Suprapubic skin (tissue), 4 donors: Measurements from ENCODE around the gene RIPOR3.

Source experiments
- EP300 ChIP-seq: sonication (generic); formaldehyde crosslinking; IDR thresholded peaks from one replicate; pipeline ENCODE4 v1.6.1; 2017; ENCODE audit warnings: antibody characterized with exemption
- POLR2A ChIP-seq, 2 donors: fragments of 450-650 bp; IDR thresholded peaks; one replicate each; pipeline ENCODE4 v1.6.1; 2017; ENCODE audit warnings: antibody characterized with exemption in 2 of 2, mild to moderate bottlenecking in 2 of 2, moderate library complexity in 2 of 2
- POLR2AphosphoS5 ChIP-seq, 3 donors: sonication (generic); formaldehyde crosslinking; IDR thresholded peaks; one replicate each; pipeline ENCODE4 v1.6.1; 2017; ENCODE audit warnings: antibody characterized with exemption in 3 of 3
- TF ChIP-seq, protein P1 (sequence below), 2 donors: fragments of 200-600 bp in 1 of 2; fragments of 450-650 bp in 1 of 2; sonication (generic) in 1 of 2; IDR thresholded peaks; one replicate each; pipeline ENCODE4 v1.5.1; 2016 to 2019; ENCODE audit warnings: antibody characterized with exemption in 2 of 2, mild to moderate bottlenecking in 1 of 2, moderate library complexity in 1 of 2

DNA sequence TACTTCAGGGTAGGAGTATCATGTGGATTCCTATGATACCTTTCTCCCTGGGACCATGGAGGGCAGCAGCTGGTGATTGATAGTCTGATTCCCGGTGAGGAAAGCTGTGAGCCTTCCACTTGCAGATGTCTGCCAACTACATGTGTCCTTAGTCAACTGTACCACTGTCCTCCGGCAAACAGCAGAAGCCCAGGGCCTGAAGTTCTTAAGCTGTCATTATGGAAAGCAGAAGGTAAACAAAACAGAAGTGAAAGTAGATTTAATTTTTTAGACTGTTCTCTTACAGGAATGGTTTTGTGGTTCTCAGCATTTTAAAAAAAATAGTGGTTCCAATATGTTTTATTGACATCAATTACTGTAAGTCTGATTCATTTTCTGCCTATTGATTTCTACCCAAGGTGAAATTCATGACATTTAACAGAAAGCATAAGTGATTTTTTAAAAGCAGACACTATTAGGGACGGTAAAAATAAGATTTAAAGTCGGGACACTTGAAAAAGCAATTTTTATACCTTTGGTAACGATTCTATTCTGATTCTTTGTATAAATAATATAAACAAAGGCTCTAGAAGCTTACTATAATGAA, 144.5 kb downstream of the RIPOR3 start:
- TF ChIP-seq, protein P1, sequence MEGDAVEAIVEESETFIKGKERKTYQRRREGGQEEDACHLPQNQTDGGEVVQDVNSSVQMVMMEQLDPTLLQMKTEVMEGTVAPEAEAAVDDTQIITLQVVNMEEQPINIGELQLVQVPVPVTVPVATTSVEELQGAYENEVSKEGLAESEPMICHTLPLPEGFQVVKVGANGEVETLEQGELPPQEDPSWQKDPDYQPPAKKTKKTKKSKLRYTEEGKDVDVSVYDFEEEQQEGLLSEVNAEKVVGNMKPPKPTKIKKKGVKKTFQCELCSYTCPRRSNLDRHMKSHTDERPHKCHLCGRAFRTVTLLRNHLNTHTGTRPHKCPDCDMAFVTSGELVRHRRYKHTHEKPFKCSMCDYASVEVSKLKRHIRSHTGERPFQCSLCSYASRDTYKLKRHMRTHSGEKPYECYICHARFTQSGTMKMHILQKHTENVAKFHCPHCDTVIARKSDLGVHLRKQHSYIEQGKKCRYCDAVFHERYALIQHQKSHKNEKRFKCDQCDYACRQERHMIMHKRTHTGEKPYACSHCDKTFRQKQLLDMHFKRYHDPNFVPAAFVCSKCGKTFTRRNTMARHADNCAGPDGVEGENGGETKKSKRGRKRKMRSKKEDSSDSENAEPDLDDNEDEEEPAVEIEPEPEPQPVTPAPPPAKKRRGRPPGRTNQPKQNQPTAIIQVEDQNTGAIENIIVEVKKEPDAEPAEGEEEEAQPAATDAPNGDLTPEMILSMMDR (IDR thresholded peaks at IDR 0.05), result no peak
- TF ChIP-seq EP300, result no peak
- no peak for TF ChIP-seq POLR2A (IDR thresholded peaks at IDR 0.05)
- TF ChIP-seq POLR2AphosphoS5 (IDR thresholded peaks at IDR 0.05), result no peak
